ENCODE data around the gene PCSK5. TPM values are rescaled to one million over a fixed set of nuclear protein-coding genes. Genes with fewer than 3 reads are reported as not detected.

Gene PCSK5
- total and polyA plus RNA-seq, 2 donors (not counting 1 experiment from before 2014, with no cell fraction given), result 0.09 TPM; not detected in 1

DNA sequence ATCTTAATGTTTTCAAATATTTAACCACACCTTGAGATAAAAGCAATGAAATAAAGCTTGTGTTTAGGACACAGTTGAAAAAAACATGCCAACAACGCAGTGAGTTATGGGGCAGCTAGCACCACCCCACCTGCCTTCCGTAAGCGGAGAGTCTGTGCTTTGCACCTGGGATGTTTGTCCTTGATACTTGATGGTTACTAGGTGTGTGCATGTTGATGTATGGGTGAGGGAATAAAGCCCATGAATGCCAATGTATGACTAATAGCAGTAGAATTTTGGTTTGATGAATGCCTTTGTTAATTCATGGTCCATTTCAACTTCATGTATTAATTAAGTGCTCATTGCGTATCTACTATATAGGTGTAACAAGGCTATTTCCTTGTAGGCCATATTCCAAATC, 74.0 kb downstream of the PCSK5 start:
- H4K20me1 ChIP-seq (ENCODE audit: control insufficient read depth, insufficient read depth, low read length, poor library complexity, severe bottlenecking), result no peaks in the 10 kb centered on the region
- Mint-ChIP-seq H3K4me3 (no peak overlapping the region), H3K4me1 (no peaks in the 10 kb centered on the region), H3K27ac (no peak overlapping the region), H3K27me3 (no peaks in the 10 kb centered on the region), H3K9me3 (ENCODE audit: insufficient read depth) (peaks cover 7% of the 10 kb centered on the region)
- no peak overlapping the region for H3K4me2 ChIP-seq (replicated peaks; ENCODE audit: low read depth, low read length, poor library complexity, severe bottlenecking)
- no peaks in the 10 kb centered on the region for H3K4me1 ChIP-seq (ENCODE audit: control insufficient read depth in 2 of 2, insufficient read depth in 2 of 2, low read length in 2 of 2)
- H3K36me3 ChIP-seq (replicated peaks in 1 of 2; ENCODE audit: control extremely low read depth in 1 of 2, control insufficient read depth in 1 of 2, extremely low read depth in 1 of 2, insufficient read depth in 2 of 2, low read length in 1 of 2), result no peaks in the 10 kb centered on the region
- no peak for ATAC-seq (ENCODE audit: low read depth)
- H3K9ac ChIP-seq (ENCODE audit: low read length), result no peak overlapping the region
- CTCF ChIA-PET, result no interaction called here
- no CpG with 5 or more reads among the region's 4 CpGs for WGBS (ENCODE audit: insufficient coverage)
- H3K9me3 ChIP-seq (ENCODE audit: control extremely low read depth in 1 of 3, control insufficient read depth in 2 of 3, insufficient read depth in 1 of 3, low read length in 2 of 3), result peaks cover 0 to 12% (median 0%) of the 10 kb centered on the region in 3 donors
- POLR2A ChIA-PET, result no interaction called here
- H3K27ac ChIP-seq (ENCODE audit: low read length in 2 of 2), result no peak overlapping the region
- TF ChIP-seq, protein P1, sequence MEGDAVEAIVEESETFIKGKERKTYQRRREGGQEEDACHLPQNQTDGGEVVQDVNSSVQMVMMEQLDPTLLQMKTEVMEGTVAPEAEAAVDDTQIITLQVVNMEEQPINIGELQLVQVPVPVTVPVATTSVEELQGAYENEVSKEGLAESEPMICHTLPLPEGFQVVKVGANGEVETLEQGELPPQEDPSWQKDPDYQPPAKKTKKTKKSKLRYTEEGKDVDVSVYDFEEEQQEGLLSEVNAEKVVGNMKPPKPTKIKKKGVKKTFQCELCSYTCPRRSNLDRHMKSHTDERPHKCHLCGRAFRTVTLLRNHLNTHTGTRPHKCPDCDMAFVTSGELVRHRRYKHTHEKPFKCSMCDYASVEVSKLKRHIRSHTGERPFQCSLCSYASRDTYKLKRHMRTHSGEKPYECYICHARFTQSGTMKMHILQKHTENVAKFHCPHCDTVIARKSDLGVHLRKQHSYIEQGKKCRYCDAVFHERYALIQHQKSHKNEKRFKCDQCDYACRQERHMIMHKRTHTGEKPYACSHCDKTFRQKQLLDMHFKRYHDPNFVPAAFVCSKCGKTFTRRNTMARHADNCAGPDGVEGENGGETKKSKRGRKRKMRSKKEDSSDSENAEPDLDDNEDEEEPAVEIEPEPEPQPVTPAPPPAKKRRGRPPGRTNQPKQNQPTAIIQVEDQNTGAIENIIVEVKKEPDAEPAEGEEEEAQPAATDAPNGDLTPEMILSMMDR (IDR thresholded peaks at IDR 0.05), result no peak
- TF ChIP-seq EZH2 (IDR thresholded peaks at IDR 0.05; ENCODE audit: borderline replicate concordance, insufficient read depth, low read depth, low read length, poor library complexity, severe bottlenecking), result no peak
- no peaks in the 10 kb centered on the region for H3K79me2 ChIP-seq (ENCODE audit: control insufficient read depth, insufficient read depth, low read length)
- H3K4me3 ChIP-seq (ENCODE audit: control extremely low read depth in 1 of 5, extremely low read depth in 1 of 5, insufficient read depth in 1 of 5, low read depth in 2 of 5, low read length in 4 of 5), result no peak overlapping the region
- H2AFZ ChIP-seq (ENCODE audit: insufficient read depth, low read depth, low read length, poor library complexity, severe bottlenecking), result no peak overlapping the region
- H3K27me3 ChIP-seq (replicated peaks in 1 of 4; ENCODE audit: control extremely low read depth in 1 of 4, control insufficient read depth in 3 of 4, insufficient read depth in 4 of 4, low read length in 3 of 4), result no peaks in the 10 kb centered on the region
- DNase-seq, result no peak
- intact Hi-C loops (cut with micrococcal nuclease), result no loop called here

DNA sequence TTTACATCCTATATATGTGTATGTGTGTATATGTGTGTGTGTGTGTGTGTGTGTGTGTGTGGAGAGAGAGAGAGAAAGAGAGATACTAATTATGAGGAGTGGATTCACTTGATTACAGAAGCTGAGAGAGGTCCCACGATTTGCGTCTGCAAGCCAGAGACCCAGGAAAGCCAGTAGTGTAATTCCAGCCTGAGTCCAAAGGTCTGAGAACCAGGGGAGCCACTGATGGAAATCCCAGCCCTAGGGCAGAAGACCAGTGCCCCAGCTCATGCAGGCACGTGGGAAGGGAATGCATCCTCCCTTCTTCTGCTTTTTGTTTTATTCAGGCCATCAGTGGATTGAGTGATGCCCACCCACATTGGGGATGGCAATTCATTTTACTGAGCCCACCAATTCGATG, 74.8 kb downstream of the PCSK5 start:
- CTCF ChIA-PET, result no interaction called here
- no peak overlapping the region for H3K4me2 ChIP-seq (replicated peaks; ENCODE audit: low read depth, low read length, poor library complexity, severe bottlenecking)
- no peaks in the 10 kb centered on the region for H3K27me3 ChIP-seq (replicated peaks in 1 of 4; ENCODE audit: control extremely low read depth in 1 of 4, control insufficient read depth in 3 of 4, insufficient read depth in 4 of 4, low read length in 3 of 4)
- peaks cover 0 to 12% (median 0%) of the 10 kb centered on the region in 3 donors for H3K9me3 ChIP-seq (ENCODE audit: control extremely low read depth in 1 of 3, control insufficient read depth in 2 of 3, insufficient read depth in 1 of 3, low read length in 2 of 3)
- no peaks in the 10 kb centered on the region for H3K4me1 ChIP-seq (ENCODE audit: control insufficient read depth in 2 of 2, insufficient read depth in 2 of 2, low read length in 2 of 2)
- DNase-seq (no peak), ATAC-seq (ENCODE audit: low read depth) (no peak)
- 100% methylated on average over 3 of the region's 4 CpGs for whole genome bisulfite sequencing (ENCODE audit: insufficient coverage)
- intact Hi-C loops (cut with micrococcal nuclease), result no loop called here
- no peaks in the 10 kb centered on the region for H3K36me3 ChIP-seq (replicated peaks in 1 of 2; ENCODE audit: control extremely low read depth in 1 of 2, control insufficient read depth in 1 of 2, extremely low read depth in 1 of 2, insufficient read depth in 2 of 2, low read length in 1 of 2)
- H3K27me3 Mint-ChIP-seq, result no peaks in the 10 kb centered on the region
- POLR2A ChIA-PET, result no interaction called here
- H3K27ac Mint-ChIP-seq, result no peak overlapping the region
- no peak overlapping the region for H3K9ac ChIP-seq (ENCODE audit: low read length)
- no peak overlapping the region for H3K4me3 ChIP-seq (ENCODE audit: control extremely low read depth in 1 of 5, extremely low read depth in 1 of 5, insufficient read depth in 1 of 5, low read depth in 2 of 5, low read length in 4 of 5)
- H3K4me1 Mint-ChIP-seq, result no peaks in the 10 kb centered on the region
- H3K27ac ChIP-seq (ENCODE audit: low read length in 2 of 2), result no peak overlapping the region
- TF ChIP-seq, protein P1 (IDR thresholded peaks at IDR 0.05), result no peak
- no peak for TF ChIP-seq EZH2 (IDR thresholded peaks at IDR 0.05; ENCODE audit: borderline replicate concordance, insufficient read depth, low read depth, low read length, poor library complexity, severe bottlenecking)
- peaks cover 7% of the 10 kb centered on the region for H3K9me3 Mint-ChIP-seq (ENCODE audit: insufficient read depth)
- H4K20me1 ChIP-seq (ENCODE audit: control insufficient read depth, insufficient read depth, low read length, poor library complexity, severe bottlenecking), result no peaks in the 10 kb centered on the region
- no peaks in the 10 kb centered on the region for H3K79me2 ChIP-seq (ENCODE audit: control insufficient read depth, insufficient read depth, low read length)
- H3K4me3 Mint-ChIP-seq, result no peak overlapping the region
- H2AFZ ChIP-seq (ENCODE audit: insufficient read depth, low read depth, low read length, poor library complexity, severe bottlenecking), result no peak overlapping the region
